ENCODE results near the gene PADI6. TPM values are rescaled to one million over a fixed set of nuclear protein-coding genes. Genes with fewer than 3 reads are reported as not detected.
A peak's percentile ranks its signal among the peaks of the same experiment; 100 is the strongest.

Gene PADI6
- polyA plus RNA-seq, 12 donors: not detected

GRCh38 chr1:17434016-17434415, 62.0 kb downstream of the PADI6 start:
- DNase-seq: no peak

- DNase-seq: no peak
Observed at GRCh38 chr1:17434601-17435000, 62.6 kb downstream of the PADI6 start.

GRCh38 chr1:17436380-17437174, 64.6 kb downstream of the PADI6 start:
- DNase-seq: no peak

DNA sequence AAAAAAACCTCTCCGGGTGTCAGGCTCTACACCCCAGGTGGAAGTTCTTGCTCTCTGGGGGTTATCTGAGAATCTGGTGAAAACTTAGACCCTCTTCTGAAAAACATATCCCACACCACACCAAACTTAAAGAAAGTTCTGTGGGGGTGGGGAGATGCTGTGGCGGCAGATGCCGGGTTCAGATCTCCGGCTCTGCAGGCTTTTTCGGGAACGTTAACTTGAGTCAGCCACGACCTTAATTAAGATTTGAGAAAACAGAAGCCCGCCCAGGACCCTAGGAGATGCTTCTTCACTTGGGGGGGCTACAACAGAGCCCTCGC, 65.2 kb downstream of the PADI6 start:
- DNase-seq: no peak

DNA sequence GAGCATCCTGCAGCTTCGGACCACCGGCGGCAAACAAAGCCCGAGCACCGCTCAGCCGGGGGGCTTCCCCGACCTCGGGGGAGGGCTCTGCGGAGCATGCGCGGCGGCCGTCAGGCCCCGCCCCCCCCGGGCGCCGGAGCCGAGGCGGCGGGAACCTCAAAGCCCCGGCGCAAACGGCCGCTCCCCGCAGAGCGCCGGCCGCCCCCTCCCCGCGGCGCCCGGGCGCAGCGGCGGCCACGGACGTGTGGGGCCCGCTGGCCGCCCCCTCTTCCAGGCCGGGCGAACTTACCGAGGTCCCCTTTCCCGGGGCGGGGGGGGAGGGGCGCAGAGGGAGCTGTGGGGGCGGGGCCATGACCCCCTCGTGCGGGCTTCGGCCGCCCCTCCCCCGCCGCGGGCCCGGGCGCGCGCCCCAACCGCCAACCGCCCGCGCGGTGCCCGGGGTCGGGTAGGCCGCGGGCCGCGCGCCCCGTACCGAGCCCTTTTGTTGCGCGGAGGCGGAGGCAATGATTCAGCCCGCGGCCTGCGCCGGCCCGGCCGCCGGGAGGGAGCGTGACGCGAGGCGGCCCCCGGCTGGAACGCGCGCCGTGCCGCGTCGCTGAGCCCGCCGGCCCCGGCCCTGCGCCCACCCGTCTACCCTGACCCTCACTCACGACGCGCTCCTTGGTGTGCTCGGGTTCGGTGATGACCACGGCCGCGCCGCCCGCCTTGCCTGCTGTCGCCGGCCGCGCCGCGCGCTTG, 65.8 kb downstream of the PADI6 start:
- DNase-seq: peak; percentile 38

DNA sequence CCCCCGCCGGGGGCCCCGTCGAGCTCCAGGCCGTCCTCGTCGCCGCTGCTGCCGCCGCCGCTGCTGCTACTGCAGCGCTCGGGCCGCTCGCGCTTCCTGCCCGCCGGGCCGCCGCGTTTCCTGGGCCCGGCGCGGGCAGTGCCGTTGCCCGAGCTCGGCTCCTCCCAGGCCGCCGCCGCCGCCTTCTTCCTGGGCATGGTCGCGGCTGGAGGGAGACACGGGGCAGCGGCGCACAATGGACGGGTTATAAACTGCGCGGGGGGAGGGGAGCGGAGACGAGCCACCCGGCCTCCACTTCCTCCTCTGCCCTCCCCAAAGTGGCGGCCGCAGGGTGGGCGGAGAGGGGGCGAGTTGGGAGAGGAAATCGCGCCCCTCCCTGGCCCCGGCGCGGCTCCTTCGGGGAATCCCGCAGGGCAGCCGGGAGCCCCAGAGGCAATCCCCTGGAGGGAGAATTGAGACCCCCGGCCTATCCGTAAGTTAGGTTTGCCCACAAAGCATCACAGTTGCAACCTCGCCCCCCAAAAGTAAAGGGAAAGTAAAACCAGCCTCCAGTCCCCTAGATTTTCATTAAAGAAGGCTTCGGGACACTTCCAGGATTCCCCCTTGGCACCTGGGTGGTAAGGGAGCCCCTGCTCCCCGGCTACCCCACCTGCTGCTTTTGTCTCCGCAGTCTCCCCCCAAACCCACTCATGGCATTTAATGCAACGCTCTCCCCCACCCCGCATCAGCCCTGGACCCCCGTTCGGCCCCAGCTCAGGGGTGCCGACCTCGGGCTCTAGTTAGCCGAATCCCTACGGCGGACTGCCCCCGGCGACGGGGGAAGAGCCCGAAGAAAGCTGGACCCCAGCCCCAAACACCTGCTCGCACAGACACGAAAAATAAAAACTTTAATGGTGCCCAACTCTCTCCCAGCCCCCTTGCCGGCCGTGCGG, 66.6 kb downstream of the PADI6 start:
- DNase-seq: peak; percentile 35

- DNase-seq: peak; percentile 57
Observed at GRCh38 chr1:17439250-17440073, 67.5 kb downstream of the PADI6 start, which contains the start of gene RCC2. Gene RCC2, minus strand, starts transcription at chr1:17439677. Its CDS starts 1,163 bp downstream, at chr1:17438514.

GRCh38 chr1:17440074-17440826, 68.3 kb downstream of the PADI6 start:
- no peak for DNase-seq

GRCh38 chr1:17440827-17441168, 68.8 kb downstream of the PADI6 start:
- no peak for DNase-seq

GRCh38 chr1:17441265-17441992, 69.4 kb downstream of the PADI6 start:
- DNase-seq: no peak

DNA sequence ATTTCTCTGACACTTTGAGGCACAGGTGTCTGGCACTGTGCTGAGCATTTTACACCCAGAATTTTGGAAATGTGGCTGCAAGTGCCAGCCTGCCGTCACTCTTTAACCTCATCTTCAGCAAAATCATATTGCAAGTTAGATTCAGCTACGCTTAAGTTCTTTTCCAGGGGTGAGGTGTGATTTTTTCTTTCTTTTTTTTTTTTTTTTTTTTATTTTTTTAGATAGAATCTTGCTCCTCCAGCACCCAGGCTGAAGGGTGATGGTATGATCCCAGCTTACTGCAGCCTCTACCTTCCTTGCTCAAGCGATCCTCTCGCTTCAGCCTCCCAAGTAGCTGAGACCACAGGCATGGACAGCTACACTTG, 70.0 kb downstream of the PADI6 start:
- no peak for DNase-seq

DNA sequence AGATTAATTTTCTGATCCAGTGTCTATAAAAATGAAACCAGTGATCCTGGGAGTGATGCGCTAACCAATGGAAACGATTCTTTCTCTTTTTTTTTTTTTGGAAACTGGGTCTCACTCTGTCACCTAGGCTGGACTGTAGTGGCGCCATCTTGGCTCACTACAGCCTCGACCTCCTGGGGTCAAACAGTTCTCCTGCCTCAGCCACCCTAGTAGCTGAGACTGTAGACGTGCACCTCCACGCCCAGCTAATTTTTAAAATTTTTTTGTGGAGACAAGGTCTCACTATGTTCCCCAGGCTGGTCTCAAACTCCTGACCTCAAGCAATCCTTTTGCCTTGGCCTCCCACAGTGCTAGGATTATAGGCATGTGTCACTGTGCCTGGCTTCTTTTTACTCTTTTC, 70.8 kb downstream of the PADI6 start:
- DNase-seq: no peak

GRCh38 chr1:17447501-17447992, 75.6 kb downstream of the PADI6 start:
- no peak for DNase-seq

Other genes starting within 250 kb of the PADI6 start
- gene PADI1, start 167.1 kb upstream of the PADI6 start, polyA plus RNA-seq (ENCODE audit: insufficient read length in 12 of 12): under 1 TPM in 10 of 12 donors, not detected in 2; 0.15 to 0.76 (median 0.35) TPM
- under 1 TPM in 2 of 12 donors, not detected in 10; 0.05 to 0.17 TPM for gene PADI3, start 123.1 kb upstream of the PADI6 start, polyA plus RNA-seq (ENCODE audit: insufficient read length in 12 of 12)
- 1 to 10 TPM in 1 of 12 donors, under 1 TPM in 9, not detected in 2; 0.16 to 5.1 (median 0.49) TPM for gene PADI4, start 64.0 kb upstream of the PADI6 start, polyA plus RNA-seq (ENCODE audit: insufficient read length in 12 of 12)
- 10 to 100 TPM in 11 of 12 donors, not detected in 1; 26.9 to 64.3 (median 37.0) TPM for gene RCC2, start 67.5 kb downstream of the PADI6 start, polyA plus RNA-seq (ENCODE audit: insufficient read length in 12 of 12)
- gene ARHGEF10L, start 167.5 kb downstream of the PADI6 start, polyA plus RNA-seq (ENCODE audit: insufficient read length in 12 of 12): 10 to 100 TPM in 11 of 12 donors, not detected in 1; 15.6 to 29.2 (median 19.0) TPM